Jurkat, Clone E6-1 (cell line): Measurements from ENCODE around the gene CTSD.

Experiments used
- DNase-seq: peaks from one replicate; pipeline ENCODE4 v3.0.0-alpha.2; 2011; ENCODE audit warnings: low read depth, low spot score
- H3K4me3 ChIP-seq: 2 replicates; pipeline ENCODE4 v1.5.1; 2011; ENCODE audit warnings: mild to moderate bottlenecking, low read length, control low read depth, moderate library complexity

CTSD gene

GRCh38 chr11:1748636-1749394, 14.9 kb downstream of the CTSD start:
- DNase-seq = no peak
- H3K4me3 ChIP-seq = no peak overlapping the region

GRCh38 chr11:1747753-1748635, 15.7 kb downstream of the CTSD start:
- H3K4me3 ChIP-seq = no peak overlapping the region
- no peak for DNase-seq

- no peak for DNase-seq
- H3K4me3 ChIP-seq = no peak overlapping the region
Observed at GRCh38 chr11:1746956-1747752, 16.6 kb downstream of the CTSD start.

GRCh38 chr11:1746511-1746931, 17.2 kb downstream of the CTSD start:
- no peak for DNase-seq
- H3K4me3 ChIP-seq = no peak overlapping the region

- no peak for DNase-seq
- no peak overlapping the region for H3K4me3 ChIP-seq
Observed at GRCh38 chr11:1745701-1746320, 17.9 kb downstream of the CTSD start.

- no peak overlapping the region for H3K4me3 ChIP-seq
- DNase-seq = no peak
Observed at GRCh38 chr11:1744891-1745700, 18.6 kb downstream of the CTSD start.

- DNase-seq = no peak
Observed at GRCh38 chr11:1744137-1744886, 19.4 kb downstream of the CTSD start.

GRCh38 chr11:1743585-1744136, 20.1 kb downstream of the CTSD start:
- no peak overlapping the region for H3K4me3 ChIP-seq
- DNase-seq = no peak

More at GRCh38 chr11:1744137-1744886, 19.4 kb downstream of the CTSD start:
- no peak overlapping the region for H3K4me3 ChIP-seq

GRCh38 chr11:1742869-1743584, 20.7 kb downstream of the CTSD start:
- H3K4me3 ChIP-seq = no peak overlapping the region
- no peak for DNase-seq

GRCh38 chr11:1742371-1742770, 21.4 kb downstream of the CTSD start:
- no peak for DNase-seq
- no peak overlapping the region for H3K4me3 ChIP-seq

- DNase-seq = no peak
- H3K4me3 ChIP-seq = no peak overlapping the region
Observed at GRCh38 chr11:1741741-1742140, 22.0 kb downstream of the CTSD start.

- no peak for DNase-seq
- H3K4me3 ChIP-seq = no peak overlapping the region
Observed at GRCh38 chr11:1740786-1741530, 22.8 kb downstream of the CTSD start.

GRCh38 chr11:1739576-1739975, 24.2 kb downstream of the CTSD start:
- no peak for DNase-seq

GRCh38 chr11:1738380-1738779, 25.3 kb downstream of the CTSD start:
- H3K4me3 ChIP-seq = no peak overlapping the region
- no peak for DNase-seq

More at GRCh38 chr11:1739576-1739975, 24.2 kb downstream of the CTSD start:
- no peak overlapping the region for H3K4me3 ChIP-seq

- DNase-seq = no peak
- H3K4me3 ChIP-seq = no peak overlapping the region
Observed at GRCh38 chr11:1737080-1737757, 26.5 kb downstream of the CTSD start.
